Kidney epithelial cell (primary cell): Measurements from ENCODE around the gene SERTAD1. TPM values are rescaled to one million over a fixed set of nuclear protein-coding genes. Genes with fewer than 3 reads are reported as not detected.
A peak's percentile ranks its signal among the peaks of the same experiment; 100 is the strongest.

Experiments
- DNase-seq: peaks from one replicate; pipeline ENCODE4 v3.0.0-alpha.2; 2010; ENCODE audit warnings: low read depth
- H3K27me3 ChIP-seq: 2 replicates; pipeline ENCODE4 v1.6.0; 2011; ENCODE audit warnings: low read length; ENCODE audit not compliant: control insufficient read depth, insufficient read depth
- H3K36me3 ChIP-seq: 2 replicates; pipeline ENCODE4 v1.5.1; 2011; ENCODE audit warnings: low read length; ENCODE audit not compliant: control insufficient read depth, insufficient read depth
- H3K4me3 ChIP-seq: 2 replicates; pipeline ENCODE4 v1.5.1; 2011; ENCODE audit warnings: low read depth, mild to moderate bottlenecking, control low read depth, low read length
- total RNA-seq: library from RNA; depleted of rRNA; stranded (reverse); fragments of >200 nt; gene quantifications from 2 replicates; pipeline ENCODE4 v1.2.3, GENCODE V29; 2015
- TF ChIP-seq, protein P1 (sequence below): IDR thresholded peaks from 2 replicates; pipeline ENCODE4 v1.5.1; 2011; ENCODE audit warnings: mild to moderate bottlenecking, moderate library complexity, low read length, control low read depth, inconsistent platforms; ENCODE audit not compliant: insufficient read depth, poor library complexity, severe bottlenecking

Gene SERTAD1
- total RNA-seq, 1 donor from 2014 or later = 12.3 TPM

DNA sequence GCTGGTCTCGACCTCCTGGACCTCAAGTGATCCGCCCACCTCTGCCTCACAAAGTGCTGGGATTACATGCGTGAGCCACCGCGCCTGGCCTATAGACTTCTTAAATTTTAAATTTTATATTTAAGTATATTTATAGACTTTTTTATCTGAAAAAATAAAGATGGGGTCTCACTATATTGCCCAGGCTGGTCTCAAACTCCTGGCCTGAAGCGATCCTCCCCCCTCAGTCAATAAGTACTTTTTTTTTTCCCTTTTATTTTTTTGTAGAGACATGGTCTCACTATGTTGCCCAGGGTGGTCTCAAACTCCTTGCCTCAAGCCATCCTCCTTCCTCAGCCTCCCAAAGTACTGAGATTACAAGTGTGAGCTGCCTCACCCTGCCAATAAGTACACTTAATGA is 1.9 kb downstream of the SERTAD1 start:
- Histone ChIP-seq H3K4me3 (peak overlapping the region; percentile 74), H3K36me3 (no peaks in the 10 kb centered on the region), H3K27me3 (no peaks in the 10 kb centered on the region)
- TF ChIP-seq, protein P1, sequence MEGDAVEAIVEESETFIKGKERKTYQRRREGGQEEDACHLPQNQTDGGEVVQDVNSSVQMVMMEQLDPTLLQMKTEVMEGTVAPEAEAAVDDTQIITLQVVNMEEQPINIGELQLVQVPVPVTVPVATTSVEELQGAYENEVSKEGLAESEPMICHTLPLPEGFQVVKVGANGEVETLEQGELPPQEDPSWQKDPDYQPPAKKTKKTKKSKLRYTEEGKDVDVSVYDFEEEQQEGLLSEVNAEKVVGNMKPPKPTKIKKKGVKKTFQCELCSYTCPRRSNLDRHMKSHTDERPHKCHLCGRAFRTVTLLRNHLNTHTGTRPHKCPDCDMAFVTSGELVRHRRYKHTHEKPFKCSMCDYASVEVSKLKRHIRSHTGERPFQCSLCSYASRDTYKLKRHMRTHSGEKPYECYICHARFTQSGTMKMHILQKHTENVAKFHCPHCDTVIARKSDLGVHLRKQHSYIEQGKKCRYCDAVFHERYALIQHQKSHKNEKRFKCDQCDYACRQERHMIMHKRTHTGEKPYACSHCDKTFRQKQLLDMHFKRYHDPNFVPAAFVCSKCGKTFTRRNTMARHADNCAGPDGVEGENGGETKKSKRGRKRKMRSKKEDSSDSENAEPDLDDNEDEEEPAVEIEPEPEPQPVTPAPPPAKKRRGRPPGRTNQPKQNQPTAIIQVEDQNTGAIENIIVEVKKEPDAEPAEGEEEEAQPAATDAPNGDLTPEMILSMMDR = no peak
- DNase-seq = no peak

DNA sequence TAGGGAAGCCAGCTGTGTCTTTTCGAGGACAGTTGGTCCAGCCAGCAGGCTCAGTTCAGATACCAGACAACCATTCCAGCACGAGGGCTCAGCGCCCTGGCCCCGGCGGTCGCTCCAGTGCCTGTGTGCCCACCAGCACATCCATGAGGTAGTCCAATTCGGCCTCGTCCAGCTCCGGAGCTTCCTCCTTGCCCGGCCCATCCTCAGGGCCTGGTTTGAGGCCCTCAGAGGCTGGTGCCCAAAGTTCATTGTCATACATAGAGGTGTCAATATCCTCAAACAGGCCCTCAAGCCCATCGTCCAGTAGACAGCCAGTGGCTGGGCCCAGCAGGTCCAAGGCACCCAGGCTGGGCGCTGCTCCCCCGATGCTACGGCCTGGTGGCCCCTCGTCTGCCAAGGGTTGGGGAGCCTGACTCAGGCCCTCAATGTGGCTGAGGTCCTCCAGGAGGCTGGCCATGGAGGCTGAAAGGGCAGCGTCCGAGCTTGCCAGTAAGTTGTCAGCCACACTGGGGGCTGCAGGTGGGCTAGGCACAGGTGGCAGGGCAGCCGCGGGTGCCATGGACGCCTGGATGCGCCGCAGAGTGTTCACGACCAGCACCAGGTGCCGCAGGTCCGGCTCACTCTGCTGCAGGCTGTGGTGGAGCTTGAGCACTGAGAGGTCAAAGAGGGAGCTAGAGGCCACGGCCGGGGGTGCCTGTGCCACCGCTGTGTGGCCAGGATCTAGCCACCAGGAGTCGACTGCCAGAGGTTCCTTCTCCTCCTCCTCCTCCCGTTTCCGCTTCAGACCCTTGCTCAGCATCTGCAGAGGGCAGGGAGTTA is 2.8 kb downstream of the SERTAD1 start:
- Histone ChIP-seq H3K36me3 (no peaks in the 10 kb centered on the region), H3K27me3 (no peaks in the 10 kb centered on the region), H3K4me3 (no peak overlapping the region)
- no peak for DNase-seq
- TF ChIP-seq, protein P1 = no peak

DNA sequence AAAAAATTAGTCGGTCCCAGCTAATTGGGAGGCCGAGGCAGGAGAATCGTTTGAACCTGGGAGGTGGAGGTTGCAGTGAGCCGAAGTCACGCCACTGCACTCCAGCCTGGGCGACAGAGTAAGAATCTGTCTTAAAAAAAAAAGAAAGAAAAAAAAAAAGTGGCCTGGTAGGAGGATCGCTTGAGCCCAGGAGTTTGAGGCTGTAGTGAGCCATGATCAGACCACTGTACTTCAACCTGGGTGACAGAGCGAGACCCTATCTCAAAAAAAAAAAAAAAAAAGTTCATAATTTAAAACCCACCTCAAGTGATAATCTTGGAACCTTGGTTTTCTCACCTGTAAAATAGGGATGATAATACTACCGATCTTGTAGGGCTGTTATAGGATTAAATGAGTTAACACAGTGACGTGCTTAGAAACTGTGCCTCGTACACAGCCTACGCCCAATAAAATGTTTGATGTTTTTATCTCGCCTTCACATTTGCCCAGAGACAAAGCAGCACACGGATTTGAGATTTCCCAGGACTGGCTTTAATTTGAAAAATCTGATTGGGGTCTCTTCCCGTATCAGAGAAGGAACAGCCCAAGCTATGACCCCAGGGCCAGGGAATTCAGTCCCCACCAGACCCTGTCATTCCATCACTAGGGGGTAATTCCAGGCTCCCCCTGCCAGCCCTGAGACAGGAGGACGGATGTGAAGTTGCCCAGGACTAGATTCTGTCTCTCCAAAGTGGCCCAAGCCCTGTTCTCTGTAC is 3.6 kb downstream of the SERTAD1 start:
- H3K27me3 ChIP-seq = no peaks in the 10 kb centered on the region
- DNase-seq = no peak
- TF ChIP-seq, protein P1 = no peak
- H3K36me3 ChIP-seq = no peaks in the 10 kb centered on the region
- no peak overlapping the region for H3K4me3 ChIP-seq

DNA sequence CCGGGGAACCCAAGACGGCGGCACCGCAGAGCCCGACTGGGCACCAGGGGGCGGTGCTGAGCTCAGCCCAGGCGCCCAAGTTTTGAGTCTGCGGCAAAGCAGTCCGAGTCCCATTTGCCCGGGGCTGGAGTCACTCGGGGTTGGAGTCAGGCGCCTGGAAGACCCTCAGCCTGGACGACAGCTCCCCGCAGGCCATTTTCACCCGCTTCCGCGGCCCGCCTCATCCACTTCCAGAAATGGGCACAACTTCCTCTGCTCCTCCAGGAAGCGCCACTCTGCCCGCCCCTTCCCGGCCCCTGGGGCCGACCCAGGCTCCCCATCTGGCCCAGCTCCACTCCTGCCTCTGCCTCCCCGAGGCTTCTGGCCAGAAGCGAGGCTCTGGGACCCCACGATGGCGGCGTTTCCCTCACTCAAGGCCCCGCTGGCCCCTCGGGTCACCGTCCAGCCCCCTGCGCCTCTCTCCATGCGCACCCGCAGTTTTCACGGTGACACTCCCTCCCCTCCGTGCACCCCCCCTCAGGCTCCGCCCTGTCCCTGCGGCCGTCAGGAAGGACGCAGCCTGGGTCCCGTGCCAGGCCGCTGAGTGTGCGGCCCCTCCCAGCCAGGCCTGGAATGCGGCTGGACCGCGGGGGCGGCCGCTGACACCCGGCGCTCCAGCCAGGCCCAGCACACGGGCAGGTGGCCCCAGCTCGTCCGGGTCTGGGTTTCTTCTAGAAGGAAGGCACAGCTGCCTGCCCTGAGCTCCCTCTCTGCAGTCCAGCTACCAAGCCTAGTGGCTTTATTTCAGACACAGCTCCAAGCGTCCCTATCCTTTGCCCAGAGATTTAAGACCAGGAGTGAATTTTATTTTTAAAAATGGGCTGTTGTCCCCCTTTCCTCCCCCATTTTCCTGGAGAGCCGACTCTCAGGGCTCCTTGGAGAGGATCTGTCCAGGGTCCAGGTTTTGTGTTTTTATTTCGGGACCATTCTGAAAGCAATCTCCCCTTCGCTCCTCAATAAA is 4.7 kb downstream of the SERTAD1 start:
- TF ChIP-seq, protein P1 = peak; percentile 99
- DNase-seq = no peak

DNA sequence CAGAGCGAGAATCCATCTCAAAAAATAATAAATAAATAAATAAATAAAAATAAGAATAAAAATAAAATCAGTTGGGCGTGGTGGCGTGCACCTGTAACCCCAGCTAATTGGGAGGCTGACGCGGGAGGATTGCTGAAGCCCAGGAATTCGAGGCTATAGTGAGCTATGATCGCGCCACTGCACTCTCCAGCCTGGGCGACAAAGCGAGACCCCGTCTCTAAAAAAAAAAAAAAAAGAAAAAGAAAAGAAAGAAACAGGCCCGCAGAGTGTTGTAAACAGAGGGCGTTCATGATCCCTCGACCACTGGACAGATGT is 5.4 kb downstream of the SERTAD1 start:
- TF ChIP-seq, protein P1 = no peak

More for the DNA sequence above, 4.7 kb downstream of the SERTAD1 start:
- Histone ChIP-seq H3K27me3 (no peaks in the 10 kb centered on the region), H3K36me3 (no peaks in the 10 kb centered on the region), H3K4me3 (peak overlapping the region; percentile 48)

More for the DNA sequence above, 5.4 kb downstream of the SERTAD1 start:
- H3K4me3 ChIP-seq = no peak overlapping the region
- no peaks in the 10 kb centered on the region for H3K27me3 ChIP-seq
- no peaks in the 10 kb centered on the region for H3K36me3 ChIP-seq
- no peak for DNase-seq
